ENCODE results near the gene IGF1R. TPM values are rescaled to one million over a fixed set of nuclear protein-coding genes. Genes with fewer than 3 reads are reported as not detected.
A peak's percentile ranks its signal among the peaks of the same experiment; 100 is the strongest.

The IGF1R gene
- total and polyA plus RNA-seq, 2 experiments from 2014 or later = 10.8 to 42.9 TPM

DNA sequence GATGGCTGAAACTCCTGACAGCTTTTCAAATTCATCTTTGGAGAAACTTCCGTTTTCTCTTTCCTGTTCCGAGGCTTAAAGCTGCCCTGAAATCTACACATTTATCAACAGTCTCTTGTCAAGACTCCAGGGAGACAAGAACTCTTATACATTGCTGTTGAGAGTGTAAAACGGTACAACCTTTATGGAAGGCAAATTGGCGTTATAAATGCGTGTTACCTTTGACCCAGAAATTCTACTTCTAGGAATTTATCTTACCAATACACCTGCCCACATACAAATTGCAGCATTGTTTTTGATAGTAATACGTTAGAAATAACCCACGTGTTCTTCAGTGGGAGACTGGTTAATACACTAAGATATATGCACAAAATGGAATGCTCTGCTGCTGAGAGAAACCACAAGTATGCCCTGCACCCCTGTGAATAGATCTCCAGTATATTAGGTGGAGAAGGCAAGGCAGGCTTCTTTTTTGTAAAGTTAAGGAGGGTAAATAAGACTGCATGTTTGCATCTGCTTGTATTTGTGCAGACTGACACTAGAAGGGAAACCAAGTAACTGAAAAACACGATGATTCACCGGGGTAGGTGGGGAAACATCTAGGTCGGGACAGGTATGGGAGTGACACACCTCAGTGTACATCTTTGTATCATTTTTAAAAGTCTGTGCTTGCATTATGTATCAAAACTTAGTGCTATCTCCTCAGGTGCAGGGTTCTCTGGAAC, 97.5 kb downstream of the IGF1R start:
- Histone ChIP-seq H3K36me3 (replicated peaks; ENCODE audit: insufficient read depth, low read depth) (no peaks in the 10 kb centered on the region), H2AFZ (no peak overlapping the region), H4K20me1 (ENCODE audit: insufficient read depth, poor library complexity, severe bottlenecking) (peaks cover 35% of the 10 kb centered on the region), H3K9me3 (ENCODE audit: low read depth) (no peaks in the 10 kb centered on the region), H3K4me1 (ENCODE audit: insufficient read depth) (peaks cover 34% of the 10 kb centered on the region), H3K79me2 (peaks cover 99% of the 10 kb centered on the region), H3K4me3 (no peak overlapping the region), H3K4me2 (peak overlapping the region; percentile 20), H3K9me2 (replicated peaks; ENCODE audit: insufficient read depth) (no peaks in the 10 kb centered on the region), H3K27ac (peak overlapping the region; percentile 29), H3K27me3 (no peaks in the 10 kb centered on the region)
- TF ChIP-seq EZH2phosphoT487 (IDR thresholded peaks at IDR 0.05; ENCODE audit: low read depth, severe bottlenecking, unreplicated experiment) = no peak
- TF ChIP-seq, protein P1, sequence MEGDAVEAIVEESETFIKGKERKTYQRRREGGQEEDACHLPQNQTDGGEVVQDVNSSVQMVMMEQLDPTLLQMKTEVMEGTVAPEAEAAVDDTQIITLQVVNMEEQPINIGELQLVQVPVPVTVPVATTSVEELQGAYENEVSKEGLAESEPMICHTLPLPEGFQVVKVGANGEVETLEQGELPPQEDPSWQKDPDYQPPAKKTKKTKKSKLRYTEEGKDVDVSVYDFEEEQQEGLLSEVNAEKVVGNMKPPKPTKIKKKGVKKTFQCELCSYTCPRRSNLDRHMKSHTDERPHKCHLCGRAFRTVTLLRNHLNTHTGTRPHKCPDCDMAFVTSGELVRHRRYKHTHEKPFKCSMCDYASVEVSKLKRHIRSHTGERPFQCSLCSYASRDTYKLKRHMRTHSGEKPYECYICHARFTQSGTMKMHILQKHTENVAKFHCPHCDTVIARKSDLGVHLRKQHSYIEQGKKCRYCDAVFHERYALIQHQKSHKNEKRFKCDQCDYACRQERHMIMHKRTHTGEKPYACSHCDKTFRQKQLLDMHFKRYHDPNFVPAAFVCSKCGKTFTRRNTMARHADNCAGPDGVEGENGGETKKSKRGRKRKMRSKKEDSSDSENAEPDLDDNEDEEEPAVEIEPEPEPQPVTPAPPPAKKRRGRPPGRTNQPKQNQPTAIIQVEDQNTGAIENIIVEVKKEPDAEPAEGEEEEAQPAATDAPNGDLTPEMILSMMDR (IDR thresholded peaks at IDR 0.05; ENCODE audit: poor library complexity) = no peak
- TF ChIP-seq EZH2 (IDR thresholded peaks at IDR 0.05; ENCODE audit: borderline replicate concordance) = no peak
- DNase-seq (ENCODE audit: low spot score) = no peak
- 62% methylated on average over 10 of the region's 10 CpGs for WGBS (ENCODE audit: low lambda C conversion rate, missing lambda C conversion rate)

GRCh38 chr15:98746375-98747155, 98.2 kb downstream of the IGF1R start:
- Histone ChIP-seq H3K27ac (peak overlapping the region; percentile 37), H3K9me2 (replicated peaks; ENCODE audit: insufficient read depth) (no peaks in the 10 kb centered on the region), H2AFZ (no peak overlapping the region), H4K20me1 (ENCODE audit: insufficient read depth, poor library complexity, severe bottlenecking) (peaks cover 32% of the 10 kb centered on the region), H3K4me3 (no peak overlapping the region), H3K36me3 (replicated peaks; ENCODE audit: insufficient read depth, low read depth) (no peaks in the 10 kb centered on the region), H3K79me2 (peaks cover 100% of the 10 kb centered on the region), H3K27me3 (no peaks in the 10 kb centered on the region), H3K4me2 (peak overlapping the region; percentile 20), H3K9me3 (ENCODE audit: low read depth) (no peaks in the 10 kb centered on the region), H3K4me1 (ENCODE audit: insufficient read depth) (peaks cover 31% of the 10 kb centered on the region)
- peak; percentile 25 for DNase-seq (ENCODE audit: low spot score)
- 78% methylated on average over 8 of the region's 8 CpGs for WGBS (ENCODE audit: low lambda C conversion rate, missing lambda C conversion rate)
- TF ChIP-seq, protein P1 (IDR thresholded peaks at IDR 0.05; ENCODE audit: poor library complexity) = no peak
- no peak for TF ChIP-seq EZH2 (IDR thresholded peaks at IDR 0.05; ENCODE audit: borderline replicate concordance)
- no peak for TF ChIP-seq EZH2phosphoT487 (IDR thresholded peaks at IDR 0.05; ENCODE audit: low read depth, severe bottlenecking, unreplicated experiment)

- H3K27me3 ChIP-seq = no peaks in the 10 kb centered on the region
- no peak overlapping the region for H3K4me2 ChIP-seq
- H4K20me1 ChIP-seq (ENCODE audit: insufficient read depth, poor library complexity, severe bottlenecking) = peaks cover 37% of the 10 kb centered on the region
- no peak for DNase-seq (ENCODE audit: low spot score)
- no peaks in the 10 kb centered on the region for H3K9me2 ChIP-seq (replicated peaks; ENCODE audit: insufficient read depth)
- H3K4me3 ChIP-seq = no peak overlapping the region
- TF ChIP-seq, protein P1 (IDR thresholded peaks at IDR 0.05; ENCODE audit: poor library complexity) = no peak
- no peak for TF ChIP-seq EZH2phosphoT487 (IDR thresholded peaks at IDR 0.05; ENCODE audit: low read depth, severe bottlenecking, unreplicated experiment)
- TF ChIP-seq EZH2 (IDR thresholded peaks at IDR 0.05; ENCODE audit: borderline replicate concordance) = no peak
- no peak overlapping the region for H2AFZ ChIP-seq
- no peaks in the 10 kb centered on the region for H3K9me3 ChIP-seq (ENCODE audit: low read depth)
- peaks cover 99% of the 10 kb centered on the region for H3K79me2 ChIP-seq
- peaks cover 12% of the 10 kb centered on the region for H3K4me1 ChIP-seq (ENCODE audit: insufficient read depth)
- 48% methylated on average over 4 of the region's 4 CpGs for WGBS (ENCODE audit: low lambda C conversion rate, missing lambda C conversion rate)
- H3K36me3 ChIP-seq (replicated peaks; ENCODE audit: insufficient read depth, low read depth) = no peaks in the 10 kb centered on the region
- H3K27ac ChIP-seq = no peak overlapping the region
Observed at GRCh38 chr15:98751767-98752166, 103.4 kb downstream of the IGF1R start.
